GM12873 (cell line): ENCODE data around the gene MYO3B.

Source experiments
- CTCF ChIP-seq: IDR thresholded peaks from 2 replicates; pipeline ENCODE4 v1.5.1; 2012; ENCODE audit warnings: low read depth, mild to moderate bottlenecking, moderate library complexity, low read length, control low read depth; ENCODE audit not compliant: insufficient read depth; ENCODE audit errors: missing control alignments

Gene MYO3B

GRCh38 chr2:170145191-170145590, 32.8 kb upstream of the MYO3B start:
- no peak for TF ChIP-seq CTCF

- TF ChIP-seq CTCF, result no peak
Measured at GRCh38 chr2:170145675-170146432, 32.1 kb upstream of the MYO3B start.

- TF ChIP-seq CTCF, result no peak
Measured at GRCh38 chr2:170146784-170147183, 31.2 kb upstream of the MYO3B start.

GRCh38 chr2:170147576-170147975, 30.4 kb upstream of the MYO3B start:
- no peak for TF ChIP-seq CTCF

- no peak for TF ChIP-seq CTCF
Measured at GRCh38 chr2:170148161-170148560, 29.8 kb upstream of the MYO3B start.

- no peak for TF ChIP-seq CTCF
Measured at GRCh38 chr2:170152421-170152820, 25.5 kb upstream of the MYO3B start.

- no peak for TF ChIP-seq CTCF
Measured at GRCh38 chr2:170155022-170155722, 22.8 kb upstream of the MYO3B start.
